Measurements from ENCODE around the gene MFSD2A.

MFSD2A gene

DNA sequence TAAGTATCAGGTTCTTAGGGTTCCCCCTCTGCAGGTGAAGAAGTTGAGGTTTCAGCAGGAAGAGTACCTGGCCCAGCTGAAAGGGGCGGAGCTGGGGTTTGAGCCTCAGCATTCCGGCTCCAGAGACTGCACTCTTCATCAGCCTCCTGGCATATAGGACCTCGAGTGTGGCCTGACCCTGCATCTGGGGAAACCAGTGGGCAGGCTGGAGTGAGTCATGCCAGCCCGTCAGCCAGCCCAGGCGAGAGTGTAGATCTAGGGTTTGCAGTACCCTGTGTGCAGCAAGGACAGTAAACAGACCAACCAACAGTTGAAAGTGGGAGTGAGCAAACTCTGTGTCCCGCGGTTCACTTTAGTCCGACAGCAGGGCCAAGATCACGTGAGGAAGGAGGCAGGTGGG, 14.1 kb downstream of the MFSD2A start:
- TF ChIP-seq CTCF (IDR thresholded peaks at IDR 0.05; ENCODE audit: low read depth, low read length), result no peak
- DNase-seq (ENCODE audit: low read depth, low spot score), result no peak
- no peak overlapping the region for H3K4me3 ChIP-seq (ENCODE audit: low read depth, low read length)
- in situ Hi-C loops (cut with HindIII; ENCODE audit: low sequenced_read_pairs), result no loop called here

DNA sequence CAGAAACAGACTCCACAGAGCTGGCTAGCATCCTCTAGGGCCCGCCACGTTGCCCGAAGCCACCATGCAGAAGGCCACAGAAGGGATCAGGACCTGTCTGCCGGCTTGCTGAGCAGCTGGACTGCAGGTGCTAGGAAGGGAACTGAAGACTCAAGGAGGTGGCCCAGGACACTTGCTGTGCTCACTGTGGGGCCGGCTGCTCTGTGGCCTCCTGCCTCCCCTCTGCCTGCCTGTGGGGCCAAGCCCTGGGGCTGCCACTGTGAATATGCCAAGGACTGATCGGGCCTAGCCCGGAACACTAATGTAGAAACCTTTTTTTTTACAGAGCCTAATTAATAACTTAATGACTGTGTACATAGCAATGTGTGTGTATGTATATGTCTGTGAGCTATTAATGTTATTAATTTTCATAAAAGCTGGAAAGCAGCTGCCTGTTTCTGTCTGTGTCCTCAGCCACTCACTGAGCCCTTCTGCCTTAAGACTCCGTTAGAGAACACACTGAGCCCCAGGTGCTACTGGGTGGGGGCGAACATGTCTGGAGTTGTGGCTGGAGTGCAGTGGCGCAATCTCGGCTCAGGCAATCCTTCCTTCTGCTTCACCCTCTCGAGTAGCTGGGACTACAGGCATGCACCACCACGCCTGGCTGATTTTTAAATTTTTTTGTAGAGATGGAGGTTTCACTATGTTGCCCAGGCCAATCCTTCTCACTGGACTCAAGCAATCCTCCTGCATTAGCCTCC, 14.8 kb downstream of the MFSD2A start:
- TF ChIP-seq CTCF (IDR thresholded peaks at IDR 0.05; ENCODE audit: low read depth, low read length), result no peak
- no peak for DNase-seq (ENCODE audit: low read depth, low spot score)
- H3K4me3 ChIP-seq (ENCODE audit: low read depth, low read length), result no peak overlapping the region
- in situ Hi-C loops (cut with HindIII; ENCODE audit: low sequenced_read_pairs), result no loop called here

DNA sequence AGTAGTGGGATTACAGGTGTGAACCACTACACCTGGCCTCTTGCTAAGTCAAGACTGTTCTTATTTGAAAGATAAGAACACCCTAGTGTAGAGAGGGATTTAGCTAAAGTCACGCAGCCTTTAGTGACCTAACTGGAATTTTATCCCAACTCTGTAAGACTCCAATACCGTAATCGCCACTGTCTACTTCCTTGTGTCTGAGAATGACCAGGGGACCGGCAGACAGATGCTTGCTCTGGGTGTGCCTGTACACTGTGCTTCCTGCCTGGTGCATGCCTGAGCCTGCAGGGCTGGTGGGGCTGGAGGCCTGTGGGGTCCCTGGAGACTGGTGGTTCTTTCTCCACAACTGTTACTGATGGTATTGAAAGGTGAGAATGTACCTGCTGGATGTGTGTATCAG, 15.3 kb downstream of the MFSD2A start:
- no peak for DNase-seq (ENCODE audit: low read depth, low spot score)
- H3K4me3 ChIP-seq (ENCODE audit: low read depth, low read length), result no peak overlapping the region
- TF ChIP-seq CTCF (IDR thresholded peaks at IDR 0.05; ENCODE audit: low read depth, low read length), result no peak
- in situ Hi-C loops (cut with HindIII; ENCODE audit: low sequenced_read_pairs), result no loop called here

DNA sequence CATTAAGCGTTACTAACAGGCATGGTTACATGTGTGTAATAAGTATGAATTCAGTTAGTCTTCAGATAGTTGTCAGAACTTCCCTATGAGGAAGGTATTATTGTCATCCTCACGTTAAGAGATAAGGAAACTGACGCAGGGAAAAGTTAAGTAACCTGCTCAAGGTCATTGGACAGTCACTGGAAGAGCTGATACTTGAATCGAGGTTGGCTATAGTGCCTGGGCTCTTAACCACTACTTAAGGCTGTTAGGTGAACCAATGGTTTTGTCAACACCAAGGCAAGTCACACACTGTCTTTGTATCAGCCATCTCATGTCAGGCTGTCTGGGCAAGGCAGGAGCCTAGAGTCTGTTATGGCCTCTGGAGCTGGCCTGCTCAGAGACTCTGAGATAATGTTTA, 16.2 kb downstream of the MFSD2A start:
- no peak for DNase-seq (ENCODE audit: low read depth, low spot score)
- in situ Hi-C loops (cut with HindIII; ENCODE audit: low sequenced_read_pairs), result no loop called here
- H3K4me3 ChIP-seq (ENCODE audit: low read depth, low read length), result no peak overlapping the region
- TF ChIP-seq CTCF (IDR thresholded peaks at IDR 0.05; ENCODE audit: low read depth, low read length), result no peak

- peak; percentile 53 for DNase-seq (ENCODE audit: low read depth, low spot score)
- no peak overlapping the region for H3K4me3 ChIP-seq (ENCODE audit: low read depth, low read length)
- TF ChIP-seq CTCF (IDR thresholded peaks at IDR 0.05; ENCODE audit: low read depth, low read length), result peak; percentile 97
- in situ Hi-C loops (cut with HindIII; ENCODE audit: low sequenced_read_pairs), result no loop called here
These were observed 18.7 kb downstream of the MFSD2A start for GRCh38 chr1:39973503-39974135.

- no peak for TF ChIP-seq CTCF (IDR thresholded peaks at IDR 0.05; ENCODE audit: low read depth, low read length)
- in situ Hi-C loops (cut with HindIII; ENCODE audit: low sequenced_read_pairs), result no loop called here
- H3K4me3 ChIP-seq (ENCODE audit: low read depth, low read length), result no peak overlapping the region
- DNase-seq (ENCODE audit: low read depth, low spot score), result no peak
These were observed 21.8 kb downstream of the MFSD2A start for GRCh38 chr1:39976732-39977131.
